ENCODE results near the gene PRPSAP2.
"Not testable (repeated sequence)": the region's sequence is repeated elsewhere in the genome, so short reads cannot be mapped to it uniquely, and the experiment has no call there.

The PRPSAP2 gene

GRCh38 chr17:18947866-18948265 lies 89.9 kb downstream of the PRPSAP2 start:
- no peak for DNase-seq

GRCh38 chr17:18948476-18949006 lies 90.6 kb downstream of the PRPSAP2 start:
- DNase-seq: no peak

- DNase-seq: no peak
Measured at GRCh38 chr17:18949566-18949965, 91.6 kb downstream of the PRPSAP2 start.

- DNase-seq: no peak
Measured at GRCh38 chr17:18950346-18950745, 92.4 kb downstream of the PRPSAP2 start.

GRCh38 chr17:18950944-18951905 lies 93.3 kb downstream of the PRPSAP2 start:
- no peak for DNase-seq

- DNase-seq: no peak
Measured at GRCh38 chr17:18951941-18952842, 94.3 kb downstream of the PRPSAP2 start, which contains the start of gene SLC5A10. Gene SLC5A10, plus strand, starts transcription at chr17:18952165. Its CDS starts 41 bp downstream, at chr17:18952206.

GRCh38 chr17:18953231-18953728 lies 95.3 kb downstream of the PRPSAP2 start:
- DNase-seq: no peak

GRCh38 chr17:18954321-18954720 lies 96.4 kb downstream of the PRPSAP2 start:
- DNase-seq: no peak

GRCh38 chr17:18955009-18955408 lies 97.1 kb downstream of the PRPSAP2 start:
- DNase-seq: no peak

GRCh38 chr17:18956021-18956420 lies 98.1 kb downstream of the PRPSAP2 start:
- not testable (repeated sequence) for DNase-seq

- no peak for DNase-seq
Measured at GRCh38 chr17:18956581-18956980, 98.7 kb downstream of the PRPSAP2 start.

- no peak for DNase-seq
Measured at GRCh38 chr17:18957831-18958230, 99.9 kb downstream of the PRPSAP2 start.

GRCh38 chr17:18958611-18959010 lies 100.7 kb downstream of the PRPSAP2 start:
- no peak for DNase-seq

- no peak for DNase-seq
Measured at GRCh38 chr17:18959071-18959844, 101.3 kb downstream of the PRPSAP2 start.

GRCh38 chr17:18959845-18960240 lies 101.9 kb downstream of the PRPSAP2 start:
- DNase-seq: no peak

GRCh38 chr17:18960241-18960665 lies 102.3 kb downstream of the PRPSAP2 start:
- no peak for DNase-seq

- peak; percentile 77 for DNase-seq
Measured at GRCh38 chr17:18960803-18961511, 103.0 kb downstream of the PRPSAP2 start.

- DNase-seq: no peak
Measured at GRCh38 chr17:18961634-18962493, 103.9 kb downstream of the PRPSAP2 start.

- DNase-seq: no peak
Measured at GRCh38 chr17:18962494-18962815, 104.5 kb downstream of the PRPSAP2 start.

Data from right hindlimb (tissue), 1 donor.